Stimulated activated naive CD8-positive, alpha-beta T cell treated with anti-CD3 and anti-CD28 coated beads, Interleukin-15, amount 100 ng/mL, for 72 hours (primary cell): ENCODE measurements around the gene DPH3.

Experiments used
- ATAC-seq: fragments of 150-1000 bp; cut with Tn5 transposase; 2 replicates; pipeline ENCODE4 v1.10.0; 2021; ENCODE audit warnings: mild to moderate bottlenecking, moderate library complexity
- DNase-seq, 2 donors: peaks; one replicate each; pipeline ENCODE4 v3.0.0; 2021 to 2022
- H3K27ac Mint-ChIP-seq, 2 donors: one replicate each; pipeline ENCODE4 v1.8.0; 2022; ENCODE audit warnings: mild to moderate bottlenecking in 2 of 2, mixed read lengths in 2 of 2, moderate library complexity in 2 of 2
- H3K27me3 Mint-ChIP-seq: one replicate; pipeline ENCODE4 v1.8.0; 2022; ENCODE audit warnings: mixed read lengths
- H3K4me1 Mint-ChIP-seq: one replicate; pipeline ENCODE4 v1.8.0; 2022; ENCODE audit warnings: mild to moderate bottlenecking, mixed read lengths
- H3K4me3 Mint-ChIP-seq, 2 donors: one replicate each; pipeline ENCODE4 v1.8.0; 2022; ENCODE audit warnings: mild to moderate bottlenecking in 2 of 2, mixed read lengths in 2 of 2, moderate library complexity in 1 of 2
- H3K9me3 Mint-ChIP-seq, 2 donors: one replicate each; pipeline ENCODE4 v1.8.0; 2022; ENCODE audit warnings: mixed read lengths in 2 of 2

The DPH3 gene

GRCh38 chr3:16236856-16237393, 27.8 kb downstream of the DPH3 start:
- H3K27me3 Mint-ChIP-seq, result no peaks in the 10 kb centered on the region
- H3K4me1 Mint-ChIP-seq, result peaks cover 9% of the 10 kb centered on the region
- DNase-seq, result no peak
- H3K9me3 Mint-ChIP-seq, result no peaks in the 10 kb centered on the region
- H3K4me3 Mint-ChIP-seq, result no peak overlapping the region
- no peak overlapping the region for H3K27ac Mint-ChIP-seq
- no peak for ATAC-seq

GRCh38 chr3:16236030-16236639, 28.6 kb downstream of the DPH3 start:
- ATAC-seq (no peak), DNase-seq (no peak)
- Mint-ChIP-seq H3K4me1 (peaks cover 9% of the 10 kb centered on the region), H3K27ac (no peak overlapping the region), H3K9me3 (no peaks in the 10 kb centered on the region), H3K27me3 (no peaks in the 10 kb centered on the region), H3K4me3 (no peak overlapping the region)

GRCh38 chr3:16234281-16234680, 30.5 kb downstream of the DPH3 start:
- H3K4me1 Mint-ChIP-seq, result no peaks in the 10 kb centered on the region
- H3K27me3 Mint-ChIP-seq, result no peaks in the 10 kb centered on the region
- no peaks in the 10 kb centered on the region for H3K9me3 Mint-ChIP-seq
- no peak for DNase-seq
- H3K27ac Mint-ChIP-seq, result no peak overlapping the region
- no peak overlapping the region for H3K4me3 Mint-ChIP-seq
- no peak for ATAC-seq

DNA sequence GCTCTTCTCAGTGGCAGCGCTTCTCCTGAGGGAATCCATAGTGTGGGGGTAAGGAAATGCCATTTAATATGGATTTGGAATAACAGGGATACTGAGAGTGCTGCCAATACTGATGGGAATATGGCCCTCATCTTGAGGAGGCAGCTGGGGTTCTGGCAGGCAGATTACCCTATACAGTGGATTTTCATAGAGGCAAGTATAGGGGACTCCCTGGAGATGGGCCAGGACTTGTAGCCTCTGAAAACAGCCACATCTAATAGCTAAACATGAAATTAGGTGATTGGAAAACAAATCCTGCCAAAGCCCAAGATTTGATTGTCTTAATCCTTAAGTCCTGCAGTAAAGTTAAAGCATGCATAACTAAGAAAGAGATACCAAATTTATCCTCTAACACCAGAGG, 30.9 kb downstream of the DPH3 start:
- no peak for ATAC-seq
- Mint-ChIP-seq H3K27ac (no peak overlapping the region), H3K4me3 (no peak overlapping the region), H3K4me1 (no peaks in the 10 kb centered on the region), H3K27me3 (no peaks in the 10 kb centered on the region), H3K9me3 (no peaks in the 10 kb centered on the region)
- no peak for DNase-seq

DNA sequence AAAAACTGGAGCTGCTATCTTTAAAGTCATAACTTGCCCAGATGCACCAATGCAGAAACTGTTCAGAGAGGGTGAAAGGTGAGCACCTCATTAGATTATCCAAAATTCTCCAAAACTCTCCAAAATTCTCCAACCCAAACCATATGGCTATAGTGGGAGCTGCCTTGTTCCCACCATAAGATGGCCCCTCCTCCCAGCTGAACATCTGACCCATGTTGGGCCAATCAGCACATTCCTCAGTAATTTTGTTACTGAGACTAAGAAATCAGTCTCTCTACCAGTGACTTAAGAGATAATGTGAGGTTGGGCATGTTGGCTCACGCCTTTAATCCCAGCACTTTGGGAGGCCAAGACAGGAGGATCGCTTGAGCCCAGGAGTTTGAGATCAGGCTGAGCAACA, 32.8 kb downstream of the DPH3 start:
- H3K27ac Mint-ChIP-seq, result no peak overlapping the region
- no peak overlapping the region for H3K4me3 Mint-ChIP-seq
- H3K27me3 Mint-ChIP-seq, result no peaks in the 10 kb centered on the region
- H3K4me1 Mint-ChIP-seq, result no peaks in the 10 kb centered on the region
- ATAC-seq, result no peak
- no peak for DNase-seq
- no peaks in the 10 kb centered on the region for H3K9me3 Mint-ChIP-seq

- no peak for ATAC-seq
- H3K27me3 Mint-ChIP-seq, result no peaks in the 10 kb centered on the region
These were observed 35.1 kb downstream of the DPH3 start for GRCh38 chr3:16229681-16230080.

GRCh38 chr3:16227566-16227965, 37.2 kb downstream of the DPH3 start:
- Mint-ChIP-seq H3K4me1 (no peaks in the 10 kb centered on the region), H3K27me3 (no peaks in the 10 kb centered on the region), H3K4me3 (no peak overlapping the region), H3K9me3 (no peaks in the 10 kb centered on the region), H3K27ac (no peak overlapping the region)
- DNase-seq (no peak), ATAC-seq (no peak)

More at GRCh38 chr3:16229681-16230080, 35.1 kb downstream of the DPH3 start:
- Mint-ChIP-seq H3K4me1 (no peaks in the 10 kb centered on the region), H3K9me3 (no peaks in the 10 kb centered on the region), H3K4me3 (no peak overlapping the region), H3K27ac (no peak overlapping the region)
- DNase-seq, result no peak

DNA sequence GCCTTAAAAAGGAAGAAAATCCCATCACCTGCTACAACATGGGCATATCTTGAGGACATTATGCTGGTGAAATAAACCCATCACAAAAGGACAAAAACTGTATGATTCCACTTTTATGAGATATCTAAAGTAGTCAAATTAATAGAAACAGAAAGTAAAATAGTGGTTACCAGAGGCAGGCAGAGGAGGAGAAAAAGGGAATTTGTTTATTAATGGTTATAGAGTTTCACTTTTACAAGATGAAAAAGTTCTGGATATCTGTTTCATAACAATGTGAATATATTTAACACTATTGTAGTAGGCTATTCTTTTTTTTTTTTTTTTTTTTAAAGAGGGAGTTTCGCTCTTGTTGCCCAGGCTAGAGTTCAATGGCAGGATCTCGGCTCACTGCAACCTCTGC, 40.4 kb downstream of the DPH3 start:
- Mint-ChIP-seq H3K9me3 (no peaks in the 10 kb centered on the region), H3K27me3 (no peaks in the 10 kb centered on the region), H3K4me3 (no peak overlapping the region), H3K4me1 (no peaks in the 10 kb centered on the region), H3K27ac (no peak overlapping the region)
- no peak for ATAC-seq
- no peak for DNase-seq

- Mint-ChIP-seq H3K27ac (no peak overlapping the region), H3K9me3 (no peaks in the 10 kb centered on the region), H3K4me3 (no peak overlapping the region), H3K4me1 (no peaks in the 10 kb centered on the region), H3K27me3 (no peaks in the 10 kb centered on the region)
- DNase-seq (no peak), ATAC-seq (no peak)
These were observed 42.2 kb downstream of the DPH3 start for GRCh38 chr3:16222547-16222946.

DNA sequence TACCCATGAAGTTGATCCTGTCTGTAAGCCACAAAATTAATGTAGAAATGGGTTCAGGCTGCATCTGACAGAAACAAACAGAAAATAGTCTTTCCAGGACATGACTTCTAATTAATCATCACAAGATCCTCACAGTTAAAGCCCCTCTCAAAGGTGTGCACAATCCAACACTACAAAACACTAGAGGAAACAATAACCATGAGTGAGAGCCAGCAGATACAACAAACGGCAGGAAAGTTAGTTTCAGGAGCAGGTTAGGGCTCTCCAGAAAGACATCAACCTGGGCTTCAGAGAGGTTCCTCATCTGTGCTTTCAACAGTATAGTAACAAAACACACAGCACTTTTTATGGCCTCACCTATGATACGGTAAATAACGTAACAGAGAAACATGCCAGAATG, 42.8 kb downstream of the DPH3 start:
- no peaks in the 10 kb centered on the region for H3K9me3 Mint-ChIP-seq

GRCh38 chr3:16219777-16220176, 45.0 kb downstream of the DPH3 start:
- Mint-ChIP-seq H3K4me1 (no peaks in the 10 kb centered on the region), H3K9me3 (no peaks in the 10 kb centered on the region), H3K27ac (no peak overlapping the region), H3K27me3 (no peaks in the 10 kb centered on the region), H3K4me3 (no peak overlapping the region)
- no peak for DNase-seq
- ATAC-seq, result no peak

More for the DNA sequence above, 42.8 kb downstream of the DPH3 start:
- DNase-seq (no peak), ATAC-seq (no peak)
- H3K4me1 Mint-ChIP-seq, result no peaks in the 10 kb centered on the region
- no peak overlapping the region for H3K4me3 Mint-ChIP-seq
- H3K27me3 Mint-ChIP-seq, result no peaks in the 10 kb centered on the region
- H3K27ac Mint-ChIP-seq, result no peak overlapping the region

GRCh38 chr3:16216373-16216935, 48.3 kb downstream of the DPH3 start:
- no peak for ATAC-seq
- Mint-ChIP-seq H3K27ac (no peak overlapping the region), H3K27me3 (no peaks in the 10 kb centered on the region), H3K4me1 (peaks cover under 1% of the 10 kb centered on the region), H3K9me3 (no peaks in the 10 kb centered on the region), H3K4me3 (no peak overlapping the region)
- DNase-seq, result no peak

GRCh38 chr3:16214366-16214765, 50.4 kb downstream of the DPH3 start:
- H3K27ac Mint-ChIP-seq, result no peak overlapping the region
- H3K4me1 Mint-ChIP-seq, result peaks cover 7% of the 10 kb centered on the region
- no peak overlapping the region for H3K4me3 Mint-ChIP-seq
- no peak for DNase-seq
- no peaks in the 10 kb centered on the region for H3K27me3 Mint-ChIP-seq
- H3K9me3 Mint-ChIP-seq, result no peaks in the 10 kb centered on the region
- ATAC-seq, result no peak

GRCh38 chr3:16211176-16211904, 53.4 kb downstream of the DPH3 start:
- Mint-ChIP-seq H3K9me3 (no peaks in the 10 kb centered on the region), H3K27me3 (no peaks in the 10 kb centered on the region), H3K4me3 (no peak overlapping the region), H3K4me1 (peaks cover 7% of the 10 kb centered on the region), H3K27ac (no peak overlapping the region)
- ATAC-seq (no peak), DNase-seq (no peak)
